HL-60 (cell line): ENCODE measurements around the gene MASP1.

Source experiments
- CTCF ChIP-seq: IDR thresholded peaks from one replicate; pipeline ENCODE4 v1.5.1; 2011; ENCODE audit warnings: low read length, control low read depth, inconsistent platforms; ENCODE audit not compliant: insufficient read depth
- GABPA ChIP-seq: IDR thresholded peaks from 2 replicates; pipeline ENCODE4 v1.6.1; 2012; ENCODE audit warnings: low read depth
- POLR2AphosphoS5 ChIP-seq: IDR thresholded peaks from 2 replicates; pipeline ENCODE4 v1.6.1; 2012; ENCODE audit warnings: low read depth
- REST ChIP-seq: IDR thresholded peaks from 2 replicates; pipeline ENCODE4 v1.6.1; 2012; ENCODE audit warnings: low read depth; ENCODE audit not compliant: insufficient replicate concordance

- TF ChIP-seq CTCF (no peak), REST (no peak), POLR2AphosphoS5 (no peak), GABPA (no peak)
These were observed 24.2 kb downstream of the MASP1 start for GRCh38 chr3:187267306-187267705.
